Kidney (tissue), 14 donors: ENCODE results near the gene NRF1. TPM values are rescaled to one million over a fixed set of nuclear protein-coding genes. Genes with fewer than 3 reads are reported as not detected.
A peak's percentile ranks its signal among the peaks of the same experiment; 100 is the strongest.

Experiments
- DNase-seq, 5 donors: peaks; one replicate each; pipeline ENCODE4 v3.0.0-alpha.2; 2013 to 2020
- FAIRE-seq: peaks from 2 replicates; lab custom pipeline; 2012; peaks lifted over from hg19 to GRCh38; lab: Jason Lieb, UNC
- H3K27ac ChIP-seq, 2 donors: one replicate each; pipeline ENCODE4 v1.7.0; 2013; ENCODE audit warnings: low read depth in 2 of 2, low read length in 2 of 2, inconsistent platforms in 1 of 2
- H3K27me3 ChIP-seq: one replicate; pipeline ENCODE4 v1.7.1; 2013; ENCODE audit warnings: low read length, inconsistent platforms; ENCODE audit not compliant: control insufficient read depth, insufficient read depth
- H3K36me3 ChIP-seq, 3 donors: one replicate each; pipeline versions ENCODE4 v1.7.0 to v1.7.1; 2013; ENCODE audit warnings: low read length in 3 of 3, control low read depth in 1 of 3, inconsistent platforms in 1 of 3; ENCODE audit not compliant: insufficient read depth in 3 of 3, control insufficient read depth in 2 of 3
- H3K4me1 ChIP-seq, 3 donors: one replicate each; pipeline versions ENCODE4 v1.7.0 to v1.7.1; 2013; ENCODE audit warnings: low read length in 3 of 3, inconsistent platforms in 1 of 3, low read depth in 1 of 3; ENCODE audit not compliant: control insufficient read depth in 2 of 3, insufficient read depth in 2 of 3
- H3K4me3 ChIP-seq, 3 donors: one replicate each; pipeline versions ENCODE4 v1.7.0 to v1.8.1; 2013; ENCODE audit warnings: low read length in 3 of 3, control low read depth in 1 of 3, inconsistent platforms in 1 of 3
- H3K9ac ChIP-seq, 3 donors: one replicate each; pipeline versions ENCODE4 v1.7.0 to v1.7.1; 2013; ENCODE audit warnings: low read length in 3 of 3, control low read depth in 1 of 3, inconsistent platforms in 1 of 3
- H3K9me3 ChIP-seq, 3 donors: one replicate each; pipeline versions ENCODE4 v1.7.0 to v1.7.1; 2013; ENCODE audit warnings: low read length in 3 of 3, control low read depth in 1 of 3, inconsistent platforms in 1 of 3; ENCODE audit not compliant: control insufficient read depth in 2 of 3, insufficient read depth in 1 of 3
- CTCF ChIP-seq: IDR thresholded peaks from 3 replicates; pipeline ENCODE4 v1.5.1; 2012; ENCODE audit warnings: mild to moderate bottlenecking, moderate library complexity, borderline replicate concordance; ENCODE audit not compliant: insufficient read depth; ENCODE audit errors: extremely low read depth
- intact Hi-C: fragments of 100-400 bp; cut with DNase I; formaldehyde crosslinking; loops from one replicate; pipeline ENCODE4 v1.11.1; 2022
- polyA plus RNA-seq: library from polyadenylated mRNA; stranded (reverse); fragments of 350-450 nt; fragmentation: Illumina TruSeq; extraction: RNeasy Lipid Tissue Mini Kit (QIAGEN cat#74804); gene quantifications from one replicate; pipeline ENCODE4 v1.2.3, GENCODE V29; 2014; ENCODE audit warnings: low read depth, low replicate concordance; ENCODE audit not compliant: insufficient read depth
- total RNA-seq: library from RNA; stranded (reverse); fragmentation: NEBNext Ultra II Directional; extraction: Animal tissue kit (Norgen Biotek cat#: 25700); gene quantifications from one replicate; pipeline ENCODE4 v1.2.1, GENCODE V29; 2021
- donor health status: control.
- donor health status: control.
- donor health status: control.
- donor health status: control.
- donor health status: control.
- donor health status: DM: yes; HTN: yes; CAD: no.
- donor health status: Normal renal cell carcinoma (clear cell type).

The NRF1 gene
- total and polyA plus RNA-seq, 2 donors from 2014 or later, result 8.8 to 19.4 TPM

DNA sequence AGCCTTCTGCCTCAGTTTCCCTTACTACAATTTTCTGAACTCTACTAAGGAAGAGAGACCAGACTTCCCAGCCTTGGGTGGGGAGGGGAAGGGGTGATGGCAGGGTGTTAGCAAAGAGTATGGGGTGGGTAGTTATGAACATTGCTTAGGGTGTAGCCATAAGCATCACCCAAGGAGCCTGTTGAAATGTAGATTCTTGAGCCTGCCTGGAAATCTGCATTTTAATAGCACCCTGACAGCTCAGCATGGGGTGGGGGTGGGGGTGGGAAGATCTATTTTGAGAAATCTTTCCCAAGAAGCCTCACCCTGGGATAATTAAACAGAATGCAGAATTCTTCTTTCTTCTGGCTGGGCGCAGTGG, 164.8 kb downstream of the NRF1 start:
- no peak overlapping the region for H3K9ac ChIP-seq

DNA sequence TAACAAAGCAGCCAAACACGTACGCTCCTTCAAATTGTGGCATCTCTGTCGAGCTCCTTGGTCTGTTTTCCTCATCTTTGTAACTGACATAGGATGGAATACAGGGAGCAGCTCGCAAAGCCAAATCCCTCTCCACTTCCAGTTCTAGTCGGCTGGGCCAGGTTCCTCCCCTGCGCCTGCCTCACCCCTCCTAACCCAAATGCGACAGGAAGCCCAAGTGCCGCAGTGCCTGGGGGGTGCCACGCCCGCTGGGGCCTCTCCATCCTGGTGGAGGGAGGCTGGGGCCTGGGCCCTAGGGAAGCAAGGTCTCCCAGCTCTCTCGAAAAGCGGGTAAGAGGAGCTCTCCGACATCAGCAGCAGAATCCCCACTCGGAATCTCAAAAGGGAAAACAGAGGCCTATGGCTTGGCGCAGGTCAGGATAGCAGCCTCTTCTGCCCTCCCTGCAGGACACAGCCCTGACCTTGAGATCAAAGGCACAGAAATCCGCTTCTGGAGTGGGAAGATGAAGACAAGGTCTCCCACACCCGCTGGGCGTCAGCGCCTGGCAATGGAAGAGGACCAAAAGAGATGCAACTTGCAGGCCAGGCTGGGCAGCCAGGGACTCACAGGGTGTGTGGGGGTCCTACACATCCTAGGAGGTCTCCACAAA, 165.8 kb downstream of the NRF1 start:
- H3K4me1 ChIP-seq, result peaks cover 0 to 10% (median 3%) of the 10 kb centered on the region in 3 donors
- no peak overlapping the region for H3K4me3 ChIP-seq
- H3K27ac ChIP-seq, result no peak overlapping the region
- no peak for DNase-seq
- peaks cover 20% of the 10 kb centered on the region for H3K27me3 ChIP-seq
- no peak for TF ChIP-seq CTCF
- intact Hi-C loops, result no loop called here
- H3K36me3 ChIP-seq, result no peaks in the 10 kb centered on the region
- no peak overlapping the region for H3K9ac ChIP-seq
- no peak for FAIRE-seq
- no peaks in the 10 kb centered on the region for H3K9me3 ChIP-seq

More for the DNA sequence above, 164.8 kb downstream of the NRF1 start:
- Histone ChIP-seq H3K27ac (no peak overlapping the region), H3K36me3 (no peaks in the 10 kb centered on the region), H3K4me1 (peaks cover 0 to 8% (median under 1%) of the 10 kb centered on the region in 3 donors), H3K4me3 (no peak overlapping the region), H3K9me3 (no peaks in the 10 kb centered on the region), H3K27me3 (peaks cover 13% of the 10 kb centered on the region)
- no peak for TF ChIP-seq CTCF
- DNase-seq, result no peak
- no peak for FAIRE-seq
- intact Hi-C loops, result no loop called here

DNA sequence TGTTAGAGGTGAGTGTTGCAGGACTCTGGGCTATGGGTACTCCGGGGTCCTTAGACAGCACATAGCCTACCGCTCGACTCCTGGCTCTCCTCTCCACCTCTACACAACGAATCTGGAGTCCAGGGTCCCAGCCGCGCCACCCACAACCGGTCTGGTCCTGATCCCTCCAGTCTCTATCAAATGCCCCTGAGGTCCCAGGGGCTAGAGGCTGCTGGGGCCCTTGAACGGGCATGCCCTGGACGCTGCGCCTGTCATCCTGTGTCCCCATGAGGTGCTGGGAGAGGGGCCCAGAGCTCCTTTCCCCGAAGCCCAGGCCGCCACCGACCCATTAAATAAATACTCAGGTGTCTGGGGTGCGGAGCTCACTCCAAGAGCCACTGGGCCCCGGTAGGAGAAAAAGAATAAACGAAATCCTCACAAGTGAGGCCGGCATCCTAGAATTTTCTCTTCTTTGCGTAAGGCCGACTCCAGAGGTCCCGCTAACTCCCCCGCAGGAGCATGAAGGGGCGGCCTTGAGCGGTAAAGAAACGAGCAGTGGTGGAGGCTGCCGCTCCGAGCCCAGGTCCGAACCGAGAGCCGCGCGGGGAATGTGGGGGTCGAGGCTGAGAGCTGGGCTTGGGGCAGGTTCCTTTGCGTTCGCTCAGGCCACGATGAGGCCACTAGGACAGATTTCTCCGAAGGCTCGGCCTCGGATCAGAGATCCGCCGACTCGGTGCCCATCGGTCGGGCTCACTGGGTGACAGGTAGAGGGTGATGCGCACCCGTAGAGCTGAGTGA, 166.7 kb downstream of the NRF1 start:
- no peak overlapping the region for H3K9ac ChIP-seq
- peaks cover 0 to 18% (median 3%) of the 10 kb centered on the region in 3 donors for H3K4me1 ChIP-seq
- FAIRE-seq (no peak), DNase-seq (peak in 3 of 5 donors; percentile 44 to 64 (median 54))
- no peak overlapping the region for H3K4me3 ChIP-seq
- no peak overlapping the region for H3K27ac ChIP-seq
- no peaks in the 10 kb centered on the region for H3K36me3 ChIP-seq
- intact Hi-C loops, result no loop called here
- no peaks in the 10 kb centered on the region for H3K9me3 ChIP-seq
- TF ChIP-seq CTCF, result no peak
- peaks cover 28% of the 10 kb centered on the region for H3K27me3 ChIP-seq
